Erythroblast (primary cell): ENCODE data around the gene VAPA.

ENCODE experiments used
- DNase-seq, 2 experiments: peaks; one replicate each; lab custom pipeline; 2025; lab: John Stamatoyannopoulos, UW
- GATA1 ChIP-seq: IDR thresholded peaks from 2 replicates; pipeline ENCODE4 v1.6.1; 2011; ENCODE audit warnings: low read depth, mild to moderate bottlenecking, control low read depth, low read length, moderate library complexity
- POLR2A ChIP-seq: IDR thresholded peaks from 2 replicates; pipeline ENCODE4 v1.6.1; 2011; ENCODE audit warnings: mild to moderate bottlenecking, low read length

VAPA gene

GRCh38 chr18:9975658-9976057, 61.8 kb downstream of the VAPA start:
- no peak for DNase-seq
- no peak for TF ChIP-seq GATA1
- TF ChIP-seq POLR2A = no peak

DNA sequence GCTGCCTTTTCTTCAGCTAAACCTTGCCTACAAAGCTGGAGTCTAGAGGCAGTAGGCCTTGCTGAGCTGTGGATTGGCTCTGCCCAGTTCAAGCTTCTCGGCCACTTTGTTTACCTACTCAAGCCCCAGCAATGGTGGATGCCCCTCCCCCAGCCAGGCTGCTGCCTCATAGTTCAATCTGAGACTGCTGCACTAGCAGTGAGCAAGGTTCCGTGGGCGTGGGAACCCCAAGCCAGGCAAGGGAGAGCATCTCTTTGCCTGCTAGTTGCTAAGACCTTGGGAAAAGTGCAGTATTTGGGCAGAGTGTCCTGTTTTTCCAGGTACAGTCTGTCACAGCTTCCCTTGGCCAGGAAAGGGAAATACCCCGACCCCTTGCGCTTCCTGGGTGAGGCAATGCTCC, 68.9 kb downstream of the VAPA start:
- TF ChIP-seq POLR2A (no peak), GATA1 (no peak)
- DNase-seq = no peak

DNA sequence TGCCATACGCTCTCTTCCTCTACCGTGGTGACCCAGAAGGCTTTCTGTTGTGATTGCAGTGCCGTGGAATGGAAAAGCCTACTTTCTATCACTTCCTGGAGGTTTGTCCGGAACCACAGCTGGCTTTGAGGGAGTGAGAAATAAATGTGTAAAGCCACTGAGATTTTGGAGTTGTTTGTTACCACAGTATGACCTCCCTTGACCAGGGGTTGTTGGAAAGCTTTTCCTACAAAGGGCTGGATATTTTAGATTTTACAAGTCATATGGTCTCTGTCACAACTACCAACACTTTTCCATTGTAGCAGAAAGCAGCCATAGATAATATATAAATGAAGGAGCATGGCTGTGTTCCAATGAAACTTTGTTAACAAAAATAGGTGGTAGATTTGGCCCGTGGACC, 70.3 kb downstream of the VAPA start:
- TF ChIP-seq GATA1 (no peak), POLR2A (no peak)
- no peak for DNase-seq

GRCh38 chr18:9985641-9986040, 71.8 kb downstream of the VAPA start:
- TF ChIP-seq POLR2A (no peak), GATA1 (no peak)
- no peak for DNase-seq

DNA sequence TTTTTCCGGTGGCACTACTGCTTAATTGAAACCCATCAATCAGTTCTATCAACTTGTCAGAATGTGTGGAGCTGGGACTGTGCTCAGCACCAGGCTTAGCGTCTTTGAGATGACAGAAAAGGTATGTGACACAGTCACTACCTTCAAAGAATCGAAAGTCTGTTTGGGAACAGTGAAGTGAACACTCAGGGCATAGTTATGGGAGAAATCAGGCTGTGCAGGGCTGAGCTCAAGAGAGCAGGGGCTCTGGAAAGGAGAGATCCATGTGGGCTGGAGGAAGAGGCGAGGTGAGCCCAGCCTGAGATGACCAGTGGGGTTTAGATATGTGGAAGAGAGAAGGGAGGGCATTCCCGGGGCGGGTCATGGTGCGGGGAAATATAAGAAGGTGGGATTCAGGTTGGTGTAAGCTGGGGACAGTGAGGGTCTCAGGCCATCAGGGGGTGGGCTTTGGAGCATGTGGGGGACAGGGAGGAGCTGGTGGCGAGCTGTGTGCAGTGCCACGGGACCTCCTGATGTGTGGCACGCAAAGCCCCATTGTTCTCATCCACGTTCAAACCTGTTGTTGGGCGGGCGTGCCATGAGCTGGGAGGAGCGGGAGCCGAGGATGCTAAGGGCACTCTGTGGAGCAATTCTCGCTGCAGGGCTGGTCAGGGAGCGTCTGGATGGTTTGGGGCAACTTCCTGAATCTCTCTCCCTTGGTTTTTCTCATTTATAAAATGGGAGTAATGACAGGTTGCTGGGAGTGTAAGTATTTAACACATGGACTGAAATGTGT, 72.5 kb downstream of the VAPA start:
- TF ChIP-seq GATA1 = no peak
- TF ChIP-seq POLR2A = no peak
- no peak for DNase-seq

DNA sequence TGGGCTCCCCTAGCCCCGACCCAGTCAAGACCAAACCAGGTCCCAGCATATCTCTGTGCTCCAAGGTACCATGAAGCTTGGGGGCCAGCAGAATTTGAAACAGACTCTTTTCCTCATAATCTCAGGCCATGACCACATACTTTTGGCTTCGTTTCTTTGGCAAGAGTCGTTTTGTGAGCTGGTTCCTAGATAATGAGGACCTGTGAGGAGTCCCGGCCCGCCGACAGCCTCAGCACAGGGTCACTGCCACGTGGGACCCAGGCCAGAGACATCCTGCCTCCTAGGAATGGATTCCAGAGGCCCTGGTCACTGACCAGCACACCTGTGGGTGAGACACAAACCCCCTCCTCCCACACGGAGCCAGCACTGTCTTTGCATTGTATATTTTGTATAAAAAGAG, 73.5 kb downstream of the VAPA start:
- no peak for DNase-seq
- TF ChIP-seq GATA1 = no peak
- TF ChIP-seq POLR2A = no peak

DNA sequence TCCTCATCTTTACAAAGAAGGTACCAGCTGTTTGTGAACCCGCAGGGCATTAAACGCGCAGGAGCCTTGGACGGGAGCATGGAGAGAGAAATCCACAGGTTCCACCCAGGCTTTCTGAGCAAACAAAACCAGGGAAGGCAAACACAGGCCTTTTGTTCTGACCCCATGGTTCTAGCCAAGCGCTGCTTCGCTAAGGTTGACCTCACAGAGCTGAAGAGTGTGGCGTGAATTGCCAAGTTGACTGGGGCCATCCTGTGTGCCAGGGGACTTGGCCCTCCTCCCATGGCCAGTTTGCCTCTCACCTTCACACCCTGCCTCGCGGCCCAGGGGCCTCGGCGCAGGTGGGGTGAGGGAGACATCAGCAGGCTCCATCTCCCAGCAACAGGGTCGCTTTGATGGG, 74.1 kb downstream of the VAPA start:
- DNase-seq = no peak
- no peak for TF ChIP-seq POLR2A
- TF ChIP-seq GATA1 = no peak

DNA sequence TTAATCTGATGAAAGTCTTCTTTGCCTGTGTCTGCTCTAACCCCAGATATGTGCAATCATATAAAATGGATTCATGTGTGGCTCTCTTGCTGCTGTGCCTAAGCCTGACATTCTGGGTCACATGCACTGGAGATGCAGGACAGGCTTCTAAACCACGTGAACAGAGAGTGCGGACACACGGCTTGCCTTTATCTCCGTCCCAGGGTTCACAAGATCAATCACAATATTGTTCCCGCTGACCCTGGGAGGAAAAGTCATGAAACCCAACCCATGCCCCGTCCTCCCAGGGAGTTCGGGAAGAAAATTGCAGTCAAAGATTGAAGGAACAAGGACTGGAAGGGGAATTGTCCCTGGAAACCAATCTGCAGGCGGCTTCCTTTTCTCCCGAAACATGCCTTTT, 74.8 kb downstream of the VAPA start:
- TF ChIP-seq POLR2A (no peak), GATA1 (no peak)

GRCh38 chr18:9989481-9989880, 75.7 kb downstream of the VAPA start:
- DNase-seq = no peak
- TF ChIP-seq POLR2A (no peak), GATA1 (no peak)

More for the DNA sequence above, 74.8 kb downstream of the VAPA start:
- no peak for DNase-seq

DNA sequence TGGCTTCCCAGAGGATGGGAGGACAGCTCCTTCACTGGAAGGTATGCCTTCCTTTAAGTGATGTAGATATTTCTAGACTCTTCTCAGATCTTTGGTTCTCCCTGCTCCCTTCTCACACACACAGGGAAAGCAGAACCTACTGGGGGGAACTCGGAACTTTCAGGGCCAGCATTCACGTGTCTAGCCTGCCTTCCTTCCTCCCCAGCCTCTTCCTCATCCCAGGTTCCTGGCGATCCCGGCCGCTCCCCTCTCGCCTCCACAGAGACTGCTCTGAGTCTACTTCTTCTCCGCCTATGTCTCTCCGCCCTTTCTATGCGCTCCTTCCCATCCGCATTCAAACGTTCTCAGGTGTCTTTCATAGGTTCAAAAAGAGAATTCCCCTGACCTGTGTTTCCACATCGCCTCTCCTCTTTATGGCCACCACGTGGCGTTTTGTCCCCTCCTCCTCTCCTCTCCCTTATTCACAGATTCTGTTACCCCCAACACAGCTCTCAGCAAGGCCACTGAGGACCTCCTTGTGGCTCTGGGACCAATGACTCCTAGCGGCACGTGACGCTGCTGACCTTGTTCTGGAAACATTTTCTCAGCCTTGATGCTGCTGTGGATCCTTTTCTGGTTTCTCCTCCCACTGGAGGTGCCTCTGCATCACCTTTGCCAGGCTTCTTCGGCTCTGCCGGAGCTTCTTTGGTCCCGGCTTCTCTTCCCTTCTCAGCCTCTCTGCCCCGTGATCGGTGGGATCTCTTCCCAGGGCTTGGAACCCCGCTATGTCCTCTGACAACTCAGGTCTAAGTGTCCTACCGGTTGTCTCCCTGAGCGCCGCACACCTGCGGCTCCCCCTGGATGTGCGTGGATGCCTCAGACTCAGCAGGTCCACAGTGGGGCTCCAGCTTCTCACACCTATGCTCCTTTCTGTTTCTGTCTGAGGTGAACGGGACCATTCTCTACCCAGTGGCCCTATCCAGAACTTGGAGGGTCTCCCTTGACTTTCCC, 77.5 kb downstream of the VAPA start:
- TF ChIP-seq GATA1 (no peak), POLR2A (no peak)
- DNase-seq = no peak

DNA sequence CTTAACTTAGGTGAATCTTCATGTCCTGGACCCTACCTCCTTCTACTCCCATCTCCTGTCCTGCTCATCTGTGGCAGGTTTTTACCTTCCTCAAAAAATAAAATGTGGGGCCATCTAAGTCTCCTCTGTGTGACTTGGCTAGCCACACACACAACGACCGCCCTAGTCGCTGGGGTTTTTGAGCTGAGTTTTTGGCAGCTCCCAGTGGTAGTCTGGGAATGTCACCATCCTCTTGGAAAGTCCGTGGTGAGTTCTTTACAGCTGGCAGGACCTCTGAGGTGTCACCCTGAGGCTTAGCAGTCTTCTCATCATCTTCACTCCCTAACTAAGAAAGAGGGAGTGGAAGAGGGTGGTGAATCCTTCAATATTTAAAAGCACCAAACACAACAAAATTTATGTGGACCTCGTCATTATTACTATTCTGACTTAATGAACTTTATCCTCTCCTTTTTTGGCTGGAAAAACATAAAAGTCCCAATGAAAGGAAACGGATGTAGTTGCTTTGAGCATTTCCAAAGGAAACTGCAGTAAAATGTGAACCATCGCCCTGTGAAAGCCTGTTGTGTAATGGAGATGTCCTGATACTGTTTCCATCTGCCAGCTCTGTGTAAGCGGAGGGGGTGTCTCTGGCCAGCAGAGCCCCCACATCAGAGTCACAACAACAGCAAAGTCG, 78.6 kb downstream of the VAPA start:
- DNase-seq = no peak
- TF ChIP-seq GATA1 (no peak), POLR2A (no peak)

DNA sequence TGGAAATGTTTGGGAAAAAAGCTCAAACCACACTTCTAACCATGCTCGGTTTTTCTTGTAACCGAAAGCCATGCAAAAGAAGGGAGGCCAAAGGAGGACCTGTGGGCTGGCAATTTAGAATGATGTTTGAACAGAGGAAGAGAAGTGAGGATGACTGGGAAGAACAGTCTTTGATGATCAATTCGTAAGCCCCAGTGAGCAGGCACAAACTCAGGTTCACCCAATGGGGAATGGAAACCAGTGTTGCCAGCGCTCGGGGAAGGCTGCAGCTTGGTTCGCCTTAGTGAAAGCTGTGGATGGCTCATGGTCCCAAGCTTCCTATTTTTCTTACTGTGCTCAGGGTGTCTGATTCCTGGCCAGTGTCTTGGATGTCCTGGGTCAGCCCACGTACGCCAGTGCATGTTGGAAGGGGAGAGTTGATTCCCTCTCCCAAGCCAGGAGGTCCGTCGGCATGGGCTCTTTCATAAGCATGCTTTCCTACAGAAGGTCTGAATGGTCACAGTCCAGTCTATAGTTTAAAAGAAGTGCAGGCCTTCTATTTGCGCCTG, 79.2 kb downstream of the VAPA start:
- TF ChIP-seq POLR2A (no peak), GATA1 (no peak)

DNA sequence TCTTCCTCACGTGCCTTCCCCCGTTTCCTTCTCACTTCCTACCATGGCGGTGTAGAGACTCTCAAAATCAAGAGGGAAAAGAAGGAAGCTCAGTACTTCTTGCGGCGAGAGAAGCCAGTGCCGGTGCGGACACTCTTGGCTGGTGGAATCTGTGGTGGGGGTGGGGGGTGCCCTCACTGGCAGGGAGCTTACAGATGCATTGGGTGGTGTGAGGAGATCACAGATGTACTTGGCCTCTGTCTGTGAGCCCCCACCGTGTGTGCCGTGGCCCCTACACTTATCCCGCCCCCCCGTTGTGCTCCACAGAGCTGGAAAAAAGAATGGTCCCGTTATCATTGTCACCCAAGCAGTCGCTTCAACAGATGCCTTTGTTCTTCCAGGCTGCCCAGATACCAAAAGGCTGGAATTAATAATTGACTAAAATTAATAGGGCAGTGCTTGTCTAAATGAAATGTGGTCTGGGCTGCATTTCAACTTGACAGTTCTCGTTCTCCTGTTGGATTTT, 79.8 kb downstream of the VAPA start:
- TF ChIP-seq POLR2A = no peak
- no peak for TF ChIP-seq GATA1
- no peak for DNase-seq

More for the DNA sequence above, 79.2 kb downstream of the VAPA start:
- no peak for DNase-seq

- DNase-seq = no peak
- TF ChIP-seq POLR2A = no peak
These were observed 80.3 kb downstream of the VAPA start for GRCh38 chr18:9994026-9994570.
